Osteocyte (in vitro differentiated cells): ENCODE measurements around the gene HS3ST6. TPM values are rescaled to one million over a fixed set of nuclear protein-coding genes. Genes with fewer than 3 reads are reported as not detected.

Experiments
- DNase-seq: peaks from one replicate; pipeline ENCODE4 v3.0.0; 2021; ENCODE audit warnings: mixed read lengths; ENCODE audit not compliant: unreplicated experiment; ENCODE audit errors: extremely low spot score
- H3K27ac Mint-ChIP-seq: one replicate; pipeline ENCODE4 v1.8.0; 2021; ENCODE audit warnings: mild to moderate bottlenecking, mixed read lengths; ENCODE audit not compliant: unreplicated experiment
- H3K27me3 Mint-ChIP-seq: one replicate; pipeline ENCODE4 v1.8.0; 2021; ENCODE audit warnings: mixed read lengths; ENCODE audit not compliant: unreplicated experiment
- H3K36me3 Mint-ChIP-seq: one replicate; pipeline ENCODE4 v1.8.0; 2021; ENCODE audit warnings: mixed read lengths; ENCODE audit not compliant: unreplicated experiment
- H3K4me1 Mint-ChIP-seq: one replicate; pipeline ENCODE4 v1.8.0; 2021; ENCODE audit warnings: mixed read lengths; ENCODE audit not compliant: unreplicated experiment
- H3K4me3 Mint-ChIP-seq: one replicate; pipeline ENCODE4 v1.8.0; 2021; ENCODE audit warnings: mild to moderate bottlenecking, moderate library complexity, mixed read lengths; ENCODE audit not compliant: unreplicated experiment
- H3K9me3 Mint-ChIP-seq: one replicate; pipeline ENCODE4 v1.8.0; 2021; ENCODE audit warnings: mixed read lengths; ENCODE audit not compliant: unreplicated experiment
- total RNA-seq: library from RNA; stranded (reverse); gene quantifications from 2 replicates; pipeline ENCODE4 v1.2.1, GENCODE V29; 2021
- TF ChIP-seq, protein P1 (sequence below): fragments of 200-600 bp; sonication (generic); IDR thresholded peaks from 2 replicates; pipeline ENCODE4 v1.5.0; 2021; ENCODE audit warnings: antibody characterized with exemption, mild to moderate bottlenecking, moderate library complexity

Gene HS3ST6
- total RNA-seq, 1 donor from 2014 or later: not detected

DNA sequence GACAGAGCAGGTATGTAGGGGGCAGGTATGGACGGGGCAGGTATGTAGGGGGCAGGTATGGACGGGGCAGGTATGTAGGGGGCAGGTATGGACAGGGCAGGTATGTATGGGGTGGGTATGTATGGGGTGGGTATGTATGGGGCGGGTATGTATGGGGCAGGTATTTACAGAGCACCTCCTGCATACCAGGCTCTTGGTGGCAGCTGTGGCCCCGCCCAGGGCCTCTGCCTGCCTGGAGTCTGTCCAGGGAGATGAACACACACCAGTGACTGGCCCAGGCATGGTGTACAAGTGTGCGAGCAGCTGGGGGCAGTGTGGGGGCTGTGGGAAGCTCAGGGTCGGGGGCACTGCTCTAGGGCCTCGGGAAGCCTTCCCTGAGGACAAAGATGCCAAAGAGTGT lies 31.8 kb upstream of the HS3ST6 start:
- H3K4me3 Mint-ChIP-seq: no peak overlapping the region
- no peaks in the 10 kb centered on the region for H3K9me3 Mint-ChIP-seq
- H3K27me3 Mint-ChIP-seq: no peaks in the 10 kb centered on the region
- H3K4me1 Mint-ChIP-seq: no peaks in the 10 kb centered on the region
- no peak overlapping the region for H3K27ac Mint-ChIP-seq
- no peak for DNase-seq
- TF ChIP-seq, protein P1, sequence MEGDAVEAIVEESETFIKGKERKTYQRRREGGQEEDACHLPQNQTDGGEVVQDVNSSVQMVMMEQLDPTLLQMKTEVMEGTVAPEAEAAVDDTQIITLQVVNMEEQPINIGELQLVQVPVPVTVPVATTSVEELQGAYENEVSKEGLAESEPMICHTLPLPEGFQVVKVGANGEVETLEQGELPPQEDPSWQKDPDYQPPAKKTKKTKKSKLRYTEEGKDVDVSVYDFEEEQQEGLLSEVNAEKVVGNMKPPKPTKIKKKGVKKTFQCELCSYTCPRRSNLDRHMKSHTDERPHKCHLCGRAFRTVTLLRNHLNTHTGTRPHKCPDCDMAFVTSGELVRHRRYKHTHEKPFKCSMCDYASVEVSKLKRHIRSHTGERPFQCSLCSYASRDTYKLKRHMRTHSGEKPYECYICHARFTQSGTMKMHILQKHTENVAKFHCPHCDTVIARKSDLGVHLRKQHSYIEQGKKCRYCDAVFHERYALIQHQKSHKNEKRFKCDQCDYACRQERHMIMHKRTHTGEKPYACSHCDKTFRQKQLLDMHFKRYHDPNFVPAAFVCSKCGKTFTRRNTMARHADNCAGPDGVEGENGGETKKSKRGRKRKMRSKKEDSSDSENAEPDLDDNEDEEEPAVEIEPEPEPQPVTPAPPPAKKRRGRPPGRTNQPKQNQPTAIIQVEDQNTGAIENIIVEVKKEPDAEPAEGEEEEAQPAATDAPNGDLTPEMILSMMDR: no peak
- no peaks in the 10 kb centered on the region for H3K36me3 Mint-ChIP-seq

DNA sequence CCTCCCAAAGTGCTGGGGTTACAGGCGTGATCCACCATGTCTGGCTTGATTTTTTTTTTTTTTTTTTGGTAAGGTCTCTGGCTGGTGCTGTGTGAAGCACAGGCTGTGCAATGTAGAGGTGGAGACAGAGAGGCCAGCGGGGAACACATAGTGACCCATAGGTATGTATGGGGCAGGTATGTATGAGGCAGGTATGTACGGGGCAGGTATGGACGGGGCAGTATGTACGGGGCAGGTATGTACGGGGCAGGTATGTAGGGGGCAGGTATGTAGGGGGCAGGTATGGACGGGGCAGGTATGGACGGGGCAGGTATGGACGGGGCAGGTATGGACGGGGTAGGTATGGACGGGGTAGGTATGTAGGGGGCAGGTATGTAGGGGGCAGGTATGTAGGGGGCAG lies 31.3 kb upstream of the HS3ST6 start:
- no peaks in the 10 kb centered on the region for H3K27me3 Mint-ChIP-seq

DNA sequence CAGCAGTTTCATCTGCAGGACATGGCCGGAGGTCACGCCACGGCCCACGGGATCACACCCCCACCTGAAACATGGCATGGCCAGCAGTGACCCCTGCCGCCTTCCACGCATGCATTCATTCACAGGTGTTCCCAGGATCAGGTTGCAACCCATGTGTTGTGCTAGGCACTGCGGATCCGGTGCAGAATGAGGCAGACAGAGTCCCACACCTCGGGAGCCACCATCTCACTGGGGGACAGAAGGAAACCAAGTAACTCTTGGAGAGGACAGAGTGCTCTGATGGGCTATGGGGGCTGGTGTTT lies 29.1 kb upstream of the HS3ST6 start:
- DNase-seq: no peak
- H3K9me3 Mint-ChIP-seq: no peaks in the 10 kb centered on the region
- H3K4me3 Mint-ChIP-seq: no peak overlapping the region
- no peaks in the 10 kb centered on the region for H3K36me3 Mint-ChIP-seq
- H3K4me1 Mint-ChIP-seq: peaks cover 9% of the 10 kb centered on the region
- TF ChIP-seq, protein P1: no peak
- no peaks in the 10 kb centered on the region for H3K27me3 Mint-ChIP-seq
- no peak overlapping the region for H3K27ac Mint-ChIP-seq

More for the DNA sequence above, 31.3 kb upstream of the HS3ST6 start:
- TF ChIP-seq, protein P1: no peak
- Mint-ChIP-seq H3K9me3 (no peaks in the 10 kb centered on the region), H3K36me3 (no peaks in the 10 kb centered on the region), H3K4me1 (no peaks in the 10 kb centered on the region), H3K27ac (no peak overlapping the region), H3K4me3 (no peak overlapping the region)
- DNase-seq: no peak

DNA sequence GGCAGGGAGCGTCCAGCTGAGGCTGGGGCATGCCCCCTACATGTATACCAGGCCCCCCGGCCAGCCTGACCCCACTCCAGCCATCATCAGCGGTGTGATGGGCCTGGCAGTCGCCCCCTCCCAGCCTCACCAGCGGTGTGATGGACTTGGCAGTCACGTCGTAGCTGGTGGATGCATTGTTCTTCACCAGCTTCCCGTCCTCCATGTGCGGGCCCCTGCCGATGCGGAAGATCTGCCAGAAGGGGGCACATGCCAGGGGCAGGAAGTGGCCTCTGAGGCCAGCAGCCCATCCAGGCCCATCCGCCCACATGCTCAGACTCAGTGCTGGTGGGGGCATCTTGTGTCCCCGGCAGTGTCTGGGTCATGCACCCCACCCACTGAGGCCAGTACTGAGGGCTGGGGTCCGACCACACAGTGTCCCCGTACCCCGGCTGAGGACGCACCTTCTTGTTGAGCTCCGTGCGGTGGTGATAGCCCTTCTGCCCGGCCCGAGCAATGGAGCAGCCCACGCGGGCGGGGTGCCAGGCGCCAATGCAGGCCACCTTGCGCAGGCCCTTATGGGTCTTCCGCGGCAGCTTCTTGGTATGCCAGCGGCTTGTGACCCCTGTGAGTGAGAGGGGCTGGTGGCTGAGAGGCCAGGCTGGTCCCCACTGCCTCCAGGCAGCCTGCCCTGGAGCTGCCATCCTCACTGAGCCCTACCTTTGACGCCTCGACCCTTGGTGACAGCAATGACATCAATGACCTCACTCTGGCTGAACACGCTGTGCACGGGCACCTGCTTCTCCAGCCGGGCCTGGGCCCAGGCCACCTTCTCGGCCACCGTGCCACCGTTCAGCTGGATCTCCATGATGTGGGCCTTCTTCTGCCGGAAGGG lies 28.5 kb upstream of the HS3ST6 start:
- no peaks in the 10 kb centered on the region for H3K27me3 Mint-ChIP-seq
- H3K27ac Mint-ChIP-seq: no peak overlapping the region
- TF ChIP-seq, protein P1: no peak

DNA sequence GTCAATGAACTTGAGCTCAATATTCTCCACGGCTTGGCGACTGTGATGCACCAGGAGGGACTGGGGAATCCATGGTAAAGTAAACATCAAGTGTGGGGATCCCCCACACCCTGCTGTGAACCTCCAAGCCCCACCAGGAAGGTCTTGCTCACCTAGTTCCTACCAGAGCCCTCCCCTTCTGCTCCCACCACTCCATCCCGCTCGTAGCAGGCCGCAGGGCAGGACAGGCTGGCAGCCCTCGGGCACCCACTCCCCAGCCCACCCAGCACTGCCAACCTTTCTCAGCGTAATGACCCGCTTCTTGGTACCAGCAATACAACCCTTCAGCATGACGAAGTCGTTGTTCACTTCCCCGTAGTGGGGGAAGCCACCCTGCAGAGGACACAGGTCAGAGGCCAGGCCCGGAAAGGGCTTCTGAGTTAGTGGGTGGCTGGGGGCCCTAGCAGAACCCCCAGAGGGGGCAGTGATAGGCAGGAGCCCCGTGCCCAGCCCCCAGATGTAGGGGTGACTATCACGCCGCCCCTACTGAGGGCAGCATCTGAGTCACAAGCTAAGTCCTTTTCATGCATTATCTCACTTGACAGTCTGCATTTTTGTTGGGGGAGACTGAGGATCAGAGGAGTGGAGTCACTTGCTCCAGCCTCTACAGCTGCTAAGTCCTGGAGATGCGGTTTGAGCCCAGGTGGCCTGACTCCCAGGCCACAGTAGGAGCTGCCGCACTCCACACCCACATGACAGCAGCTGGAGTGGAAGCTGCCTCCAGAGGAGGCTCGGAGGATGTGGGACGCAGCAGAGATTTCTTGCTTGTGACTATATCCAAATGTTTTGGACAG lies 27.6 kb upstream of the HS3ST6 start:
- no peaks in the 10 kb centered on the region for H3K27me3 Mint-ChIP-seq

More for the DNA sequence above, 28.5 kb upstream of the HS3ST6 start:
- no peaks in the 10 kb centered on the region for H3K9me3 Mint-ChIP-seq
- no peak overlapping the region for H3K4me3 Mint-ChIP-seq
- H3K4me1 Mint-ChIP-seq: peaks cover 15% of the 10 kb centered on the region
- DNase-seq: no peak
- H3K36me3 Mint-ChIP-seq: no peaks in the 10 kb centered on the region

More for the DNA sequence above, 27.6 kb upstream of the HS3ST6 start:
- no peak for DNase-seq
- TF ChIP-seq, protein P1: no peak
- H3K27ac Mint-ChIP-seq: no peak overlapping the region
- H3K36me3 Mint-ChIP-seq: no peaks in the 10 kb centered on the region
- no peaks in the 10 kb centered on the region for H3K9me3 Mint-ChIP-seq
- H3K4me1 Mint-ChIP-seq: peaks cover 19% of the 10 kb centered on the region
- no peak overlapping the region for H3K4me3 Mint-ChIP-seq
